ENCODE data around the gene PAFAH2.

PAFAH2 gene

DNA sequence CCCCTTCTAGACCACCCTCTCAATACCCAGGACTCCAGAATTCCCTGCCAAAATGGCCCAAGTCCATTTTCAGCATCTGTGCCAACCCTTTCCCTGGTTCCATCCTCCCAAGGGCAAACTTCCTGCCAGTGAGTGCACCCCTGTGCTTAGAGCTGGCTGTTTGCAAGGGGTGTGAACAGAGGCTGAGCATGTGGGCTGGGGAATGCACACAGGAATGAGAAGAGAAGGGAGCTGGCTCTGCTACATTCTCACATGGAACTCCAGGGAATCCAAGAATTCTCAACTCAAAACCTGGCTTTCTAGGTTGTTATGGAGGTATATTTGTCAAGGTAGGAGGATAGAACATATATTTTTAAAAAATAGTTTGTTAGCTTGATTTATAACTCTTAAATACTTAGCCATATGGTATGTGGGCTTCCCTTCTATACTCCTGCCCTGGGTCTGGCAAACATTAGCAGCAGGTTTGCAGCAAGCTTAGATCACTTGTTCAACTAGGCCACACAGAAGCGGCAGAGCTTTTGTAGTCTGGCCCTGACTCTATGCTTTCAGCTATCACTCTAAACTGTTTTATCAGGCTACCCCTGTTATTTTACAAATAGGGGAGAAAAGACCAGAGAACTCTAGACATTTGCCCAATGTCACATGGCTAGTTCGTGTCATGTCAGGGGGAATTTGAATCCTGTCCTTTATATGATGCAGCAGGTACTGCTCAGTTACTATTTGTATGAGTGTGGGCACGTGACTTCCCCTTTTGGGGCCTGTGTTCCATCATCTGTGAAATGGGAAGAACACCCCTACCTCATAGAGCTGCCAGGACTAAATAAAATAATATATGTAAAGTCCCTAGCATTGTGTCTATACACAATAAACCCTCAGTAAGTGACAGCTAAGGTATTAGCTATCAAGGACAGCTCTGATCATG lies 83.5 kb downstream of the PAFAH2 start:
- CTCF ChIA-PET: interaction anchor here (0.8 to 2.0 kb wide), 3 partner anchors 19 to 83 kb away, joined by 3 to 5 read pairs (median 4); partner anchors contain the start of gene PAFAH2
- Mint-ChIP-seq H3K9me3 (no peaks in the 10 kb centered on the region), H3K36me3 (peaks cover 1% of the 10 kb centered on the region), H3K27ac (no peak overlapping the region), H3K4me3 (no peak overlapping the region), H3K4me1 (peaks cover 16% of the 10 kb centered on the region), H3K27me3 (peaks cover 22% of the 10 kb centered on the region)
- no peak for DNase-seq

- Mint-ChIP-seq H3K27ac (no peak overlapping the region), H3K4me3 (no peak overlapping the region), H3K9me3 (no peaks in the 10 kb centered on the region), H3K27me3 (peaks cover 33% of the 10 kb centered on the region), H3K4me1 (peaks cover 11% of the 10 kb centered on the region), H3K36me3 (peaks cover 1% of the 10 kb centered on the region)
- no peak for DNase-seq
- CTCF ChIA-PET: interaction anchor here (1.0 to 2.0 kb wide), 2 partner anchors 18 to 84 kb away, joined by 3 to 5 read pairs; partner anchors contain the start of gene PAFAH2
Measured at GRCh38 chr1:25913206-25913605, 84.7 kb downstream of the PAFAH2 start.

DNA sequence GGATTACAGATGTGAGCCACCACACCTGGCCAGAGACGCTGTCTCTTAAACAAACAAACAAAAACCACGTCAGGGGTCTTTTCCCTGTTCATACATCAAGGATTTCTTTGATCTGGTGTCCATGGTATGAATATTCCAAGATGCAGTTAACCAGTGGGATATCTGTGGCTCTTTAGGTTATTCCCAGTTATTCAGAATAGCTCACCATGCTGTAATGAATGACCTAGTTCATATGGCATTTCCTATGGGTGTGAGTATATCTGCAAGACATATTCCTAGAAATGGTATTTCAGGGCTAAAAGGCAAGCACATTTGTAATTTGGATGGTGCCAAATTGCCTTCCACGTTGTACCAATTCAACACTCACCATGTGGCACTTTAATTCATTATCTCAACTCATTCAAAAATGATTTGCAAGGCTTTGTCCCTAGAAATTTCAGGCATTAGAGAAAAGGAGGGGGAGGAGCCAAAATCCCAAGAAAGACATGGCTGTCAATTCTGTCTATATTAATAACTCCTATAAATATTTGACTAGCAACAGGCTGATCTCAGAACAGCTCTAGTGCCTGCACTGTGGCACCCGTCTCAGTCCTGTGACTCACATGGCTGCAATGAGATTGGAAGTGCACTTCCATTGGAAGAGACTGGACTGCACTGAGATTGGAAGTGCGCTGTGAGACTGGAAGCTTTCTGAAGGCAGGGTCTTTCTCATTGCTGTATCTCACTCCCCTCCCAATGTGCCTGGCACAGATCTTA lies 85.6 kb downstream of the PAFAH2 start:
- Mint-ChIP-seq H3K9me3 (no peaks in the 10 kb centered on the region), H3K36me3 (no peaks in the 10 kb centered on the region), H3K27me3 (peaks cover 39% of the 10 kb centered on the region), H3K4me1 (peaks cover 5% of the 10 kb centered on the region), H3K27ac (no peak overlapping the region), H3K4me3 (no peak overlapping the region)
- no peak for DNase-seq
- CTCF ChIA-PET: interaction anchor here (1.0 kb wide), 1 partner anchor 17 kb away, joined by 3 read pairs; no protein-coding TSS in a partner anchor

- H3K4me1 Mint-ChIP-seq: peaks cover 6% of the 10 kb centered on the region
- no peak for DNase-seq
- H3K9me3 Mint-ChIP-seq: no peaks in the 10 kb centered on the region
- peaks cover 50% of the 10 kb centered on the region for H3K27me3 Mint-ChIP-seq
- no peak overlapping the region for H3K27ac Mint-ChIP-seq
- H3K36me3 Mint-ChIP-seq: no peaks in the 10 kb centered on the region
- CTCF ChIA-PET: interaction anchor here (1.4 kb wide), 1 partner anchor 11 kb away, joined by 3 read pairs; no protein-coding TSS in a partner anchor
- H3K4me3 Mint-ChIP-seq: no peak overlapping the region
Measured at GRCh38 chr1:25911162-25911561, 86.7 kb downstream of the PAFAH2 start.
